GM12878 (cell line): Measurements from ENCODE around the gene GTPBP10.

Experiments
- ATF3 ChIP-seq: IDR thresholded peaks from 2 replicates; pipeline ENCODE4 v1.6.1; 2011; ENCODE audit warnings: low read depth, mild to moderate bottlenecking, low read length, moderate library complexity, borderline replicate concordance; ENCODE audit errors: extremely low read depth
- BACH1 ChIP-seq: fragments of 450-650 bp; IDR thresholded peaks from 2 replicates; pipeline ENCODE4 v1.6.1; 2017; ENCODE audit warnings: mild to moderate bottlenecking, borderline replicate concordance
- CBFB ChIP-seq: IDR thresholded peaks from 2 replicates; pipeline ENCODE4 v1.6.1; 2016; ENCODE audit warnings: antibody characterized with exemption, low read depth
- CEBPB ChIP-seq, 2 experiments: fragments of 150-350 bp in 1 of 2; IDR thresholded peaks; 2 replicates each; pipeline ENCODE4 v1.6.1; 2012 to 2014; ENCODE audit warnings: low read depth in 2 of 2, low read length in 2 of 2, borderline replicate concordance in 1 of 2, inconsistent platforms in 1 of 2
- CTCF ChIP-seq, 3 experiments: IDR thresholded peaks in 2 of 3; conservative IDR thresholded peaks in 1 of 3; 2 replicates each; pipeline ENCODE4 v1.5.1; 2011; ENCODE audit warnings: low read depth in 3 of 3, low read length in 3 of 3, mild to moderate bottlenecking in 3 of 3, control low read depth in 2 of 3, moderate library complexity in 2 of 3, inconsistent platforms in 1 of 3, mixed read lengths in 1 of 3; ENCODE audit not compliant: control insufficient read depth in 2 of 3, insufficient read depth in 1 of 3; ENCODE audit errors: extremely low read depth in 1 of 3
- MAX ChIP-seq: IDR thresholded peaks from 2 replicates; pipeline ENCODE4 v1.6.1; 2012; ENCODE audit warnings: low read depth, low read length, improper control_type of control experiment
- MXI1 ChIP-seq: fragments of 150-350 bp; IDR thresholded peaks from 2 replicates; pipeline ENCODE4 v1.6.1; 2011; ENCODE audit warnings: low read depth, mild to moderate bottlenecking, inconsistent platforms, low read length, improper control_type of control experiment
- TARDBP ChIP-seq: IDR thresholded peaks from 2 replicates; pipeline ENCODE4 v1.6.1; 2016; ENCODE audit warnings: borderline replicate concordance

GRCh38 chr7:90391488-90391887 is 45.0 kb downstream of the GTPBP10 start:
- TF ChIP-seq ATF3 = no peak
- TF ChIP-seq MXI1 = no peak
- no peak for TF ChIP-seq BACH1
- TF ChIP-seq CBFB = no peak
- TF ChIP-seq CEBPB (IDR thresholded peaks at IDR 0.05; ENCODE audit: borderline replicate concordance in 1 of 2, low read depth in 2 of 2, low read length in 2 of 2) = no peak
- TF ChIP-seq TARDBP = no peak
- TF ChIP-seq MAX = no peak
- no peak for TF ChIP-seq CTCF (IDR thresholded peaks at IDR 0.05 in 2 of 3, conservative IDR thresholded peaks at IDR 0.05 in 1 of 3; ENCODE audit: control insufficient read depth in 2 of 3, extremely low read depth in 1 of 3, insufficient read depth in 1 of 3, low read depth in 3 of 3, low read length in 3 of 3)
